ENCODE measurements around the gene NEURL1.

- TF ChIP-seq POLR2A (IDR thresholded peaks at IDR 0.05; ENCODE audit: low read depth, low read length) (no peak), POLR2AphosphoS5 (IDR thresholded peaks at IDR 0.05; ENCODE audit: low read depth, low read length) (no peak), TAF1 (IDR thresholded peaks at IDR 0.05; ENCODE audit: low read depth, low read length) (no peak), SPI1 (IDR thresholded peaks at IDR 0.05; ENCODE audit: low read depth, low read length) (no peak), PAX5 (IDR thresholded peaks at IDR 0.05; ENCODE audit: insufficient read depth, low read length, severe bottlenecking) (no peak)
Measured at GRCh38 chr10:103491729-103492364, 1.7 kb upstream of the NEURL1 start.

All from GM12891 (cell line).